Ectodermal cell (in vitro differentiated cells): Measurements from ENCODE around the gene S1PR1.
A peak's percentile ranks its signal among the peaks of the same experiment; 100 is the strongest.

ENCODE experiments used
- H3K27ac ChIP-seq: 2 replicates; pipeline ENCODE4 v1.7.0; 2013; ENCODE audit warnings: mild to moderate bottlenecking, low read depth, low read length; ENCODE audit not compliant: insufficient read depth, poor library complexity, severe bottlenecking
- H3K27me3 ChIP-seq: 2 replicates; pipeline ENCODE4 v1.7.0; 2013; ENCODE audit warnings: mild to moderate bottlenecking, low read length; ENCODE audit not compliant: insufficient read depth, control insufficient read depth, poor library complexity, severe bottlenecking
- H3K36me3 ChIP-seq: one replicate; pipeline ENCODE4 v1.7.0; 2013; ENCODE audit warnings: low read length; ENCODE audit not compliant: control insufficient read depth, insufficient read depth
- H3K4me1 ChIP-seq: one replicate; pipeline ENCODE4 v1.7.0; 2013; ENCODE audit warnings: low read length; ENCODE audit not compliant: control insufficient read depth, insufficient read depth
- H3K4me3 ChIP-seq: 2 replicates; pipeline ENCODE4 v1.7.0; 2013; ENCODE audit warnings: low read depth, low read length, control low read depth; ENCODE audit not compliant: insufficient read depth
- H3K9me3 ChIP-seq: 2 replicates; pipeline ENCODE4 v1.7.0; 2013; ENCODE audit warnings: mild to moderate bottlenecking, low read length, moderate library complexity; ENCODE audit not compliant: control insufficient read depth
- WGBS, 2 experiments: methylation state at CpG; one replicate each; pipeline ENCODE4 v1.1.7; 2013; ENCODE audit warnings: missing lambda C conversion rate in 2 of 2; 5-methylcytosine and 5-hydroxymethylcytosine counted together

The S1PR1 gene

DNA sequence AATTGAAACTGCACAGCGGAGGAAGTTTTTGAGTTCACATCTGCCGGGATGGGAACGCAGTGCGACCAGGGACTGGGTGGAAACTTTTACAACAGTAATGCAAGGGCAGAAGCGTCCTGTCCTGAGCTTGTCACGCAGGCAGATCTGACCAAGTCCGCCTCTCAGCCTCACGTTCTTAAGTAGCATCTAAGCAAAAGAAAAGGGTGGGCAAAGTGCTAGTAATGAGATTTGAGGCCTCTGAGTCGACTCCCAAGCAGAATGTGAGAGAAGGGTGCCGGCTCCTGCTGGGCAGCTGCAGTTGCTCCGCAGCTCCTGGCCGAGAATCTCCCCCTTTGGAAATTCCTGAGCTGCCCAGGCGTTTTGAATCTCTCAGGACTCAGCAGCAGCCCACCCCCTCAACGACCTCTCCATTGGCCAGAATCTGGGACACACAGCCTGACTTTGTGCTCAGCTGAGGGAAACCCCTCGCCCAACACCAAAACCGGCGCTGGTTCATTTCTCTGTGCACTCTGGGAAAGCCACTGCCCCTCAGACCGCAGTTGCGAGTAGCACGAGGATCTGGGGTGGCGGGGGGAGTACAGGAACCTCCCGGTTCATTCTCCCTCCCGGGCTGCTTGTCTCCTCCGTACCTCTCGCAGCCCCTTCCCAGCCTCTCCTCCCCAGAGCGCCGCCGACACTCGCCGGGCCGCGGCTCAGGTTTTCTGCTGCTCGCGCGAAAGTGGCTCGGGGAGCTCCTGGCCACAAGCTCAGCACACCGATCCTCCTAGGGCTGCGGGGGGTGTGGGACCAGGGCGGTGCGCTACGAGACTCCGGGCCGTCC, 913 bp upstream of the S1PR1 start:
- Histone ChIP-seq H3K36me3 (peaks cover 11% of the 10 kb centered on the region), H3K9me3 (no peaks in the 10 kb centered on the region), H3K27ac (peak overlapping the region; percentile 80), H3K4me1 (peaks cover 9% of the 10 kb centered on the region), H3K27me3 (peaks cover 29% of the 10 kb centered on the region), H3K4me3 (peak overlapping the region; percentile 63)
- 0 to 1% methylated on average over 43 of the region's 43 CpGs for WGBS, 2 experiments

DNA sequence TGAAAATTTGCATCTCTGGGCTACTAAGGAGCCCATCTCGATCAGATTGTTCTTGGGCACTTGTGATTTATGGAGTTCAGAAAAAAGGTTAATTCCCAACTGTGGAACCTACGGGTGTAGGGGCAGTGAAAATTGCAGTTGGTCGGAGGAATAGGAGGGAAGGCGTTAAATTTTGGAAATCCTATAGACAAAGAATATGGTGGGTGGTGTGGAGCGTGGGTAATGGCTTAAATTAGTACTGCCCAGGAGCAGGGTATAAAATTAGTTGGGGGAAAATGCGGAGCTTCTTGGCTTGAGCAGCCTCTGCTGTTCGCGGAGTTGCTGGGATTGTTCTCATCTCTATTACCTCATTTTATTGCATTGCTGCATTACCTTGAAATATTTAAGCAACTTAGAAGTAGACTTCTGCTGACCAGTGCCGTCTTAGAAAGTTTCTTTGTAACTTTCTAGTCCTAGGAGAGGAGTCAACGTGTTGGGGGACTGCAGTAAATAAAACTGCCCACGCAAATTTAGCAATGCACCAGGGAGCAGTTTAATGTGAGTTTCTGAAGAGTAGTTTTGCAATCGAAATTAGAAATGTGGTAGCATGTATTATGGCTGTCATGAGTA, 514 bp downstream of the S1PR1 start:
- 2 to 3% methylated on average over 12 of the region's 12 CpGs for WGBS, 2 experiments
- Histone ChIP-seq H3K27ac (peak overlapping the region; percentile 80), H3K9me3 (no peaks in the 10 kb centered on the region), H3K27me3 (peaks cover 29% of the 10 kb centered on the region), H3K36me3 (peaks cover 11% of the 10 kb centered on the region), H3K4me1 (peaks cover 9% of the 10 kb centered on the region), H3K4me3 (peak overlapping the region; percentile 63)

DNA sequence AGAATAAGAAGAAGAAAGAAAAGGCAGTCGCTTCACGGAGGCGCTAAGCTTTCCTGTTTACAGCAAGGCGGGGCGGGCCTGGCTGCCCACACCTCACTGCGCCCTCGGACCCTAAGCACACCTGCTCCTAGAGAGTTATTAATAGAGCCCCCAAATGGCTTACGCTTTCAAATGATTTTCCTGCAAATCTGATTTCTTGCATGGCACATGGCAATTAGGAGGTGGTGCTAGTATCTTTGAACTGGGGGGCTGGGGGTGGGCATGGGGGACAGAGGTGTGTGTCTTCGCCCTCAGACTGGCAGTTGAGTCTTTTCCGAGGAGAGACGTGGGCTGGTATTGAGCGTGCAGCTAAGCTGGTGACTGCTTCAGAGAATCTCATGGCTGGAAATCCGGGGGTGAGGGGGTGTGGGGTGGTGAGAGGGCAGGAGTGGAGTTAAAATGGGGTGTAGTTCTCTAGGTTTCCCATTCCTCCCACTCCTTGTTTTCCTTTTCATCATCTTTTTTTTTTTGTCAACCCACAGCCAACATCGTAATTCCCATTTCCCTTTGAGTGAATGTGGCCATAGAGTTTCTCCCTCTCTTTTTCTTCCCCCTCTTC, 1.3 kb downstream of the S1PR1 start:
- 11 to 14% methylated on average over 12 to 14 of the region's 14 CpGs for WGBS, 2 experiments

DNA sequence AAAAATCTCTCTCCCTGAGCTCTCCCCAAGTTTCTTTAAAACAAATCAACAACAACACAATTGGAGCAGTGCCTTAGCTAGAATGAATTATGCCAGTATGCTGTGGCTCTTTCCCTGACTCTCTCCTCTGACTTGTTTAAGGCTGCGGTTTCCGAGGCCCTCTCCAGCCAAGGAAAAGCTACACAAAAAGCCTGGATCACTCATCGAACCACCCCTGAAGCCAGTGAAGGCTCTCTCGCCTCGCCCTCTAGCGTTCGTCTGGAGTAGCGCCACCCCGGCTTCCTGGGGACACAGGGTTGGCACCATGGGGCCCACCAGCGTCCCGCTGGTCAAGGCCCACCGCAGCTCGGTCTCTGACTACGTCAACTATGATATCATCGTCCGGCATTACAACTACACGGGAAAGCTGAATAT, 1.9 kb downstream of the S1PR1 start:
- no peak overlapping the region for H3K4me3 ChIP-seq

More for the DNA sequence above, 1.3 kb downstream of the S1PR1 start:
- Histone ChIP-seq H3K27ac (no peak overlapping the region), H3K4me3 (peak overlapping the region; percentile 63), H3K36me3 (peaks cover 11% of the 10 kb centered on the region), H3K27me3 (peaks cover 29% of the 10 kb centered on the region), H3K9me3 (no peaks in the 10 kb centered on the region), H3K4me1 (peaks cover 9% of the 10 kb centered on the region)

DNA sequence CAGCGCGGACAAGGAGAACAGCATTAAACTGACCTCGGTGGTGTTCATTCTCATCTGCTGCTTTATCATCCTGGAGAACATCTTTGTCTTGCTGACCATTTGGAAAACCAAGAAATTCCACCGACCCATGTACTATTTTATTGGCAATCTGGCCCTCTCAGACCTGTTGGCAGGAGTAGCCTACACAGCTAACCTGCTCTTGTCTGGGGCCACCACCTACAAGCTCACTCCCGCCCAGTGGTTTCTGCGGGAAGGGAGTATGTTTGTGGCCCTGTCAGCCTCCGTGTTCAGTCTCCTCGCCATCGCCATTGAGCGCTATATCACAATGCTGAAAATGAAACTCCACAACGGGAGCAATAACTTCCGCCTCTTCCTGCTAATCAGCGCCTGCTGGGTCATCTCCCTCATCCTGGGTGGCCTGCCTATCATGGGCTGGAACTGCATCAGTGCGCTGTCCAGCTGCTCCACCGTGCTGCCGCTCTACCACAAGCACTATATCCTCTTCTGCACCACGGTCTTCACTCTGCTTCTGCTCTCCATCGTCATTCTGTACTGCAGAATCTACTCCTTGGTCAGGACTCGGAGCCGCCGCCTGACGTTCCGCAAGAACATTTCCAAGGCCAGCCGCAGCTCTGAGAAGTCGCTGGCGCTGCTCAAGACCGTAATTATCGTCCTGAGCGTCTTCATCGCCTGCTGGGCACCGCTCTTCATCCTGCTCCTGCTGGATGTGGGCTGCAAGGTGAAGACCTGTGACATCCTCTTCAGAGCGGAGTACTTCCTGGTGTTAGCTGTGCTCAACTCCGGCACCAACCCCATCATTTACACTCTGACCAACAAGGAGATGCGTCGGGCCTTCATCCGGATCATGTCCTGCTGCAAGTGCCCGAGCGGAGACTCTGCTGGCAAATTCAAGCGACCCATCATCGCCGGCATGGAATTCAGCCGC, 2.5 kb downstream of the S1PR1 start:
- Histone ChIP-seq H3K4me3 (no peak overlapping the region), H3K36me3 (peaks cover 11% of the 10 kb centered on the region), H3K27ac (no peak overlapping the region), H3K27me3 (peaks cover 25% of the 10 kb centered on the region), H3K9me3 (no peaks in the 10 kb centered on the region), H3K4me1 (peaks cover 9% of the 10 kb centered on the region)
- WGBS, 2 experiments, result 96% methylated on average over 42 of the region's 42 CpGs

More for the DNA sequence above, 1.9 kb downstream of the S1PR1 start:
- WGBS, 2 experiments, result 17 to 18% methylated on average over 17 of the region's 17 CpGs
- H3K27me3 ChIP-seq, result peaks cover 29% of the 10 kb centered on the region
- peaks cover 9% of the 10 kb centered on the region for H3K4me1 ChIP-seq
- H3K36me3 ChIP-seq, result peaks cover 11% of the 10 kb centered on the region
- no peaks in the 10 kb centered on the region for H3K9me3 ChIP-seq
- H3K27ac ChIP-seq, result no peak overlapping the region

DNA sequence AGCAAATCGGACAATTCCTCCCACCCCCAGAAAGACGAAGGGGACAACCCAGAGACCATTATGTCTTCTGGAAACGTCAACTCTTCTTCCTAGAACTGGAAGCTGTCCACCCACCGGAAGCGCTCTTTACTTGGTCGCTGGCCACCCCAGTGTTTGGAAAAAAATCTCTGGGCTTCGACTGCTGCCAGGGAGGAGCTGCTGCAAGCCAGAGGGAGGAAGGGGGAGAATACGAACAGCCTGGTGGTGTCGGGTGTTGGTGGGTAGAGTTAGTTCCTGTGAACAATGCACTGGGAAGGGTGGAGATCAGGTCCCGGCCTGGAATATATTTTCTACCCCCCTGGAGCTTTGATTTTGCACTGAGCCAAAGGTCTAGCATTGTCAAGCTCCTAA, 3.2 kb downstream of the S1PR1 start:
- peaks cover 18% of the 10 kb centered on the region for H3K27me3 ChIP-seq
- H3K36me3 ChIP-seq, result peaks cover 11% of the 10 kb centered on the region
- no peak overlapping the region for H3K27ac ChIP-seq
- no peaks in the 10 kb centered on the region for H3K9me3 ChIP-seq
- 89 to 92% methylated on average over 10 of the region's 10 CpGs for WGBS, 2 experiments
- H3K4me1 ChIP-seq, result peaks cover 6% of the 10 kb centered on the region
- no peak overlapping the region for H3K4me3 ChIP-seq

DNA sequence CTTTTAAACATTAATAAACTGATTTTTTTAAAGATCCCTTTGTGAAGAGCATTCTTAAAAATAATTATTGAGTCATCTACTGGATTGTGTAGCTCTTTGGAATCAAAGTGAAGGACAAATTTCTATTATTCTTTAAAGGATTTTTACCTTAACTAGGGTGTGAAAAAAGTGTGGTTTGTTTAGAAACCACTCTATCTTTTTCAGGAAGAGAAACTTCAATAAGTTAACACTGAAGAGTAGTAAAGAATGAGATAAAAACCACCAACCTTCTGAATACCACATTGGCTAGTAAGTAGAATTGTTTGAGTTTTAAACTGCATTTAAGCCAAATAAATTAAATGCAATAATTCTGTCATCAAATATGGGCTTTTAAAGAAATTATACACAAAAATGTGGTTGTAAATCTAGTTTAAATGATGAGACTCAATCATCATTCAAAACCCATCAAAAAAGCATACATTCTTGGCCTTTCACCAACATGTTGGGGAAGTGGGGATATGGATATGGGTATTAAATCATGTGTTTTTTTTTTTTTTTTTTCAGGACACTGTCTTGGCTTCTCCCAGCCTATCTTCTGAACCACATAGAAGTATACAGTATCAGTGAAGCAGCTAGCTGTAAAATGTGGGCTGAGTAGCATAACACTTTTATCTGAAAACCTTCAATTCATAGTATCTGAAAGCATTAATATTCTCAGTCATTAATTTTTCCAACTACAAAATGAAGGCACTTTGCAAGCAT, 4.8 kb downstream of the S1PR1 start:
- H3K27me3 ChIP-seq, result peaks cover 11% of the 10 kb centered on the region
- peaks cover 11% of the 10 kb centered on the region for H3K36me3 ChIP-seq
- no peaks in the 10 kb centered on the region for H3K4me1 ChIP-seq
- no peaks in the 10 kb centered on the region for H3K9me3 ChIP-seq
- H3K4me3 ChIP-seq, result no peak overlapping the region
- H3K27ac ChIP-seq, result no peak overlapping the region

DNA sequence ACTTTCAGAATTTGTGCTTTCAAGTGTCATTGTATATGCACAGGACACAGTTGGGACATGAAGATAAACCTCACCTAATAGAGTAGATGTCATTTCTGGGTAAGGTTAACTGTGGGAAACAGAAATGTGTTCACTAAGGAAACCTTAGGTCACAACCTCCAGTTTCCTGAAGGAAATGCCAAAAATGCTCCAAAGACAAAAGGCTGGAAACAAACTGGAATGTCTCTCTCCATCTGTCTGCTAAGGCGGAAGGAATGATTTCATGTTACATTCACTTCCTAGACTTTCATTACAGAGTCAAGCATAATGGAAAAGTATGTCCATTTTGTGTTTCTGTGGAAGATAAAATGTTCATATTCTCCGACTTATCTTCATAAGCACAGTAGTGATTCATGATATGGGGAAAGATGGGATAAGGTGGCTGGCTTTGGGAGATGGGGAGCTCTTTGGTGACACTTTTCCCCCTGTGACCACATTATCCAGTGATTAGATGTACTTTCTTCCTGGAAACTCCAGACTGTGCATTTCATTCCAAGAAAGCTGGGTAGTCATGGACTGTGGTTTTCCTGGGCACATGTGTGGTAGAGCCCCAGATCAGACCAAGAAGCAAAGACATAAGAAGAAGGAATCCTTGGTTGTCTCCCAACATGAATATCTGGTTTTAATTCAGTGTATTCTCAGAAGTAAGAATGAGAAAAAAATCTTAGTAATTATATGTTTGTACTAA, 5.7 kb downstream of the S1PR1 start:
- no peaks in the 10 kb centered on the region for H3K9me3 ChIP-seq
- no peak overlapping the region for H3K4me3 ChIP-seq
- no peaks in the 10 kb centered on the region for H3K4me1 ChIP-seq
- no peak overlapping the region for H3K27ac ChIP-seq
- H3K36me3 ChIP-seq, result peaks cover 11% of the 10 kb centered on the region
- peaks cover 8% of the 10 kb centered on the region for H3K27me3 ChIP-seq
- 90 to 100% methylated on average over 2 of the region's 2 CpGs for WGBS, 2 experiments

DNA sequence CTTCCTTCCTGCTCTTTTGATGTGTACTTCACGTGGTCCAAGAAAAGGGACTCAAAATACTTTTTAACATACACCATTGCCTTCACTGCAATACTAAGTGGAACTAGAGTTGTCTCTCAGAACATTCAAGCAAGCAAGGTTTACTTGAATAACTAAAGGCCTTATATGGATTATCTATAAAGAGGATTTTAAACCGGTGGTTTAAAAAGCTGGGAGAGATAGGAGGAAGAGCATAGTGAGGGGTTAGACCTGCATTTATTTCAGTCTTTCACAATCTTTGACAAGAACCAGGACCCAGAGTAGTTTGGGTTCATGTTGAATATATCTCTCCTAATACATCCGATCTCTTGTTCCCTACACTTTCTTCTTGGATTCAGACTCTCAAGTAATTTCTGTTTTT, 6.9 kb downstream of the S1PR1 start:
- 61 to 65% methylated on average over 3 of the region's 3 CpGs for WGBS, 2 experiments

More for the DNA sequence above, 6.9 kb downstream of the S1PR1 start:
- no peak overlapping the region for H3K4me3 ChIP-seq
- H3K4me1 ChIP-seq, result no peaks in the 10 kb centered on the region
- H3K36me3 ChIP-seq, result peaks cover 11% of the 10 kb centered on the region
- H3K9me3 ChIP-seq, result no peaks in the 10 kb centered on the region
- no peaks in the 10 kb centered on the region for H3K27me3 ChIP-seq
- no peak overlapping the region for H3K27ac ChIP-seq
